Pancreas (tissue), 10 donors: ENCODE measurements around the gene TNS3. TPM values are rescaled to one million over a fixed set of nuclear protein-coding genes. Genes with fewer than 3 reads are reported as not detected.
A peak's percentile ranks its signal among the peaks of the same experiment; 100 is the strongest.

ENCODE experiments used
- ATAC-seq, 4 donors: fragments of 200-7000 bp; cut with Tn5 transposase; one replicate each; pipeline versions ENCODE4 v1.8.0 to v1.9.1; 2020; ENCODE audit warnings: mild to moderate bottlenecking in 4 of 4, moderate library complexity in 4 of 4
- DNase-seq, 6 donors: peaks; one replicate each; pipeline ENCODE4 v3.0.0-alpha.2; 2020
- FAIRE-seq: peaks from 2 replicates; lab custom pipeline; 2012; peaks lifted over from hg19 to GRCh38; lab: Jason Lieb, UNC
- H3K27ac ChIP-seq, 4 donors: fragments of 200-600 bp; sonication (generic); 1 replicate in 3 of 4; 2 replicates in 1 of 4; pipeline versions ENCODE4 v1.5.0 to v1.8.0; 2020
- H3K27me3 ChIP-seq, 4 donors: fragments of 200-600 bp; one replicate each; pipeline ENCODE4 v1.8.0; 2021
- H3K36me3 ChIP-seq, 3 donors: fragments of 200-600 bp; sonication (generic) in 1 of 3; one replicate each; pipeline versions ENCODE4 v1.5.0 to v1.8.0; 2020 to 2021
- H3K4me1 ChIP-seq, 3 donors: fragments of 200-600 bp; one replicate each; pipeline ENCODE4 v1.8.0; 2021
- H3K4me3 ChIP-seq, 4 donors: fragments of 200-600 bp; sonication (generic) in 2 of 4; one replicate each; pipeline versions ENCODE4 v1.5.0 to v1.8.0; 2020 to 2021
- H3K9me3 ChIP-seq, 4 donors: fragments of 200-600 bp; one replicate each; pipeline ENCODE4 v1.8.0; 2021
- CTCF ChIP-seq, 4 donors: fragments of 200-600 bp; sonication (generic) in 3 of 4; IDR thresholded peaks; one replicate each; pipeline versions ENCODE4 v1.5.0 to v1.8.0; 2021; ENCODE audit warnings: antibody characterized with exemption in 4 of 4
- WGBS, 2 donors: extraction: QIAGEN DNeasy Blood & Tissue Kit; methylation state at CpG; one replicate each; pipeline ENCODE4 v1.1.7; 2013; 5-methylcytosine and 5-hydroxymethylcytosine counted together
- intact Hi-C, 3 donors: fragments of 100-400 bp; cut with DNase I; formaldehyde crosslinking; loops; one replicate each; pipeline versions ENCODE4 v1.11.1 to v1.14.2; 2022
- polyA plus RNA-seq, 2 donors: library from polyadenylated mRNA; stranded (reverse); fragments of 200-250 nt; gene quantifications; one replicate each; pipeline ENCODE4 v1.2.3, GENCODE V29; 2013
- total RNA-seq, 6 donors: library from RNA; stranded (reverse); fragmentation: NEBNext Ultra II Directional in 4 of 6; extraction: Animal tissue kit (Norgen Biotek cat#: 25700) in 4 of 6; gene quantifications; one replicate each; pipeline versions ENCODE4 v1.2.1 to v1.2.4, GENCODE V29; 2021 to 2023
- donor health status: healthy with polysubstance abuse.
- donor health status: DM: no; HTN: no; CAD: no; lungs with moderate emphysema.
- donor health status: DM: no; HTN: no; CAD: no.
- donor health status: control.
- donor health status: control.
- donor health status: Bipolar disorder and iron deficiency.
- donor health status: DM: yes; HTN: yes; CAD: no.
- donor health status: DM: no; HTN: no; CAD: no.
- donor health status: DM: no; HTN: no; CAD: no.
- donor health status: DM: yes; HTN: yes; CAD: no.

Gene TNS3
- total and polyA plus RNA-seq, 8 donors = 28.0 to 125 (median 91.2) TPM

- WGBS, 2 donors = 90 to 94% methylated on average over 14 of the region's 14 CpGs
- no peak for DNase-seq
- Histone ChIP-seq H3K4me1 (peaks cover 5 to 31% (median 15%) of the 10 kb centered on the region in 3 donors), H3K9me3 (no peaks in the 10 kb centered on the region), H3K27me3 (no peaks in the 10 kb centered on the region), H3K4me3 (no peak overlapping the region), H3K27ac (no peak overlapping the region), H3K36me3 (no peaks in the 10 kb centered on the region)
- intact Hi-C loops = no loop called here
- ATAC-seq = no peak
- no peak for TF ChIP-seq CTCF (IDR thresholded peaks at IDR 0.05)
- no peak for FAIRE-seq
Observed at GRCh38 chr7:47492716-47493325, 89.1 kb downstream of the TNS3 start.

- FAIRE-seq = no peak
- H3K27me3 ChIP-seq = no peaks in the 10 kb centered on the region
- WGBS, 2 donors = 94 to 96% methylated on average over 24 of the region's 24 CpGs
- no peak for DNase-seq
- no peak overlapping the region for H3K27ac ChIP-seq
- TF ChIP-seq CTCF (IDR thresholded peaks at IDR 0.05) = no peak
- intact Hi-C loops = no loop called here
- H3K9me3 ChIP-seq = no peaks in the 10 kb centered on the region
- no peak overlapping the region for H3K4me3 ChIP-seq
- H3K4me1 ChIP-seq = peaks cover 7 to 38% (median 19%) of the 10 kb centered on the region in 3 donors
- ATAC-seq = no peak
- H3K36me3 ChIP-seq = no peaks in the 10 kb centered on the region
Observed at GRCh38 chr7:47490501-47491265, 91.2 kb downstream of the TNS3 start.

GRCh38 chr7:47489624-47490023 lies 92.3 kb downstream of the TNS3 start:
- Histone ChIP-seq H3K27ac (peak overlapping the region in 1 of 4 donors; percentile 22), H3K4me1 (peaks cover 16 to 47% (median 25%) of the 10 kb centered on the region in 3 donors), H3K9me3 (no peaks in the 10 kb centered on the region), H3K36me3 (no peaks in the 10 kb centered on the region), H3K27me3 (no peaks in the 10 kb centered on the region), H3K4me3 (no peak overlapping the region)
- TF ChIP-seq CTCF (IDR thresholded peaks at IDR 0.05) = no peak
- DNase-seq = no peak
- no peak for FAIRE-seq
- intact Hi-C loops = no loop called here
- ATAC-seq = no peak
- WGBS, 2 donors = 78 to 93% methylated on average over 7 of the region's 7 CpGs

- intact Hi-C loops = no loop called here
- WGBS, 2 donors = 88% methylated on average over 8 of the region's 8 CpGs
Observed at GRCh38 chr7:47488969-47489342, 93.0 kb downstream of the TNS3 start.

More at GRCh38 chr7:47488969-47489342, 93.0 kb downstream of the TNS3 start:
- Histone ChIP-seq H3K27me3 (no peaks in the 10 kb centered on the region), H3K4me3 (no peak overlapping the region), H3K36me3 (no peaks in the 10 kb centered on the region), H3K4me1 (peaks cover 21 to 48% (median 29%) of the 10 kb centered on the region in 3 donors), H3K9me3 (no peaks in the 10 kb centered on the region), H3K27ac (peak overlapping the region in 3 of 4 donors; percentile 1 to 59 (median 22))
- DNase-seq (no peak), ATAC-seq (no peak), FAIRE-seq (no peak)
- TF ChIP-seq CTCF (IDR thresholded peaks at IDR 0.05) = no peak
